ENCODE results near the gene GALNT9.

GRCh38 chr12:132328282-132329029 lies 933 bp downstream of the GALNT9 start:
- TF ChIP-seq, protein P1, sequence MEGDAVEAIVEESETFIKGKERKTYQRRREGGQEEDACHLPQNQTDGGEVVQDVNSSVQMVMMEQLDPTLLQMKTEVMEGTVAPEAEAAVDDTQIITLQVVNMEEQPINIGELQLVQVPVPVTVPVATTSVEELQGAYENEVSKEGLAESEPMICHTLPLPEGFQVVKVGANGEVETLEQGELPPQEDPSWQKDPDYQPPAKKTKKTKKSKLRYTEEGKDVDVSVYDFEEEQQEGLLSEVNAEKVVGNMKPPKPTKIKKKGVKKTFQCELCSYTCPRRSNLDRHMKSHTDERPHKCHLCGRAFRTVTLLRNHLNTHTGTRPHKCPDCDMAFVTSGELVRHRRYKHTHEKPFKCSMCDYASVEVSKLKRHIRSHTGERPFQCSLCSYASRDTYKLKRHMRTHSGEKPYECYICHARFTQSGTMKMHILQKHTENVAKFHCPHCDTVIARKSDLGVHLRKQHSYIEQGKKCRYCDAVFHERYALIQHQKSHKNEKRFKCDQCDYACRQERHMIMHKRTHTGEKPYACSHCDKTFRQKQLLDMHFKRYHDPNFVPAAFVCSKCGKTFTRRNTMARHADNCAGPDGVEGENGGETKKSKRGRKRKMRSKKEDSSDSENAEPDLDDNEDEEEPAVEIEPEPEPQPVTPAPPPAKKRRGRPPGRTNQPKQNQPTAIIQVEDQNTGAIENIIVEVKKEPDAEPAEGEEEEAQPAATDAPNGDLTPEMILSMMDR (IDR thresholded peaks at IDR 0.05; ENCODE audit: insufficient read depth, low read depth, low read length), result no peak
- peak; percentile 23 for TF ChIP-seq EZH2 (IDR thresholded peaks at IDR 0.05; ENCODE audit: insufficient read depth, low read length)

Measured in astrocyte (in vitro differentiated cells and primary cell).